NCI-H460 (cell line): ENCODE data around the gene SOAT1. TPM values are rescaled to one million over a fixed set of nuclear protein-coding genes. Genes with fewer than 3 reads are reported as not detected.

ENCODE experiments used
- DNase-seq: peaks from one replicate; pipeline ENCODE4 v3.0.0-alpha.2; 2016; ENCODE audit warnings: low read depth; ENCODE audit errors: extremely low read depth
- total RNA-seq: library from RNA; depleted of rRNA; stranded (reverse); fragments of >200 nt; shearing (Covaris generic); gene quantifications from 2 replicates; pipeline ENCODE4 v1.2.3, GENCODE V29; 2014

The SOAT1 gene
- total RNA-seq, 1 experiment from 2014 or later, result 22.8 TPM

DNA sequence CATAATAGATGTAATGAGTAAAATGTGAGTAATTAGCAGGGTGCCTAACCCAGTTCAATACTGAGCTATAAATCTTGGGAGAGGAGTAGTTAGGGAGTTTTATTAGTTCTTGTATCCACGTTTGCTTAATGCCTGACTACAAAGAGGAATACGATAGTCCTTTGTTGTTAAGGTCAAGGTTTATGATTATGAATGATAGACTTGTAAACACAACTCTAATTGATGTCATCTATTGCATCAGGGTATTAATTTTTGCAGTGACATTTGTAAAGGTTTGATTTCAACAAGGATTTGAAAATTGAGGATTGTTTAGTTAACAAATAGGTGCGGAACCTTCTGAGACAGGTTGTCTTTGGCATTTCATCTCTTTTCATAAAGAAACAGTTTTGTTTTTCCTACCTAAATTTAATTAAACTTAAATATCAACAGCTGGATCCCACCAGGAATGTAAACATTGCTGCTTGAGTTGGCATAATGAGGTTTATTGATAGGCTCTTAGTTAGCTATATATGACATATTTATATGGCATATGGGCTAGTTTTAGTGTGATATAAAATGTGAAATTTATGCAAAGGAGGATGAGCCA lies 9.7 kb downstream of the SOAT1 start:
- DNase-seq, result no peak

DNA sequence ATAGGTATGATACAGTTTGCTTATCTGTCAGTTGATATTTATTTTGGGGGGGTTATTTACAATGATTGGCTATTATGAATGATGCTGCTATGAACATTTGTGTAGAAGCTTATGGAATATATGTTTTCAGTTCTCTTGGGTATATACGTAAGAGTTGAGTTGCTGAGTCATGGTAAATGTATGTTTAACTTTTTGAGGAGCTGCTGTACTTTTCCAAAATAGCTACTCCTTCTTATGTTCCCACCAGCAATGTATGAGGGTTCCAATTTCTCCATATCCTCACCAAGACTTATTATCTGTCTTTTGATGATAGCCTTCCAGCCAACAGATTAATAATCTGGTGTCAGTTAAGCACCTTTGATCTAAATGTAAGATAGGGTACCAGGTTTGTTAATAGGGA lies 11.9 kb downstream of the SOAT1 start:
- DNase-seq, result no peak

DNA sequence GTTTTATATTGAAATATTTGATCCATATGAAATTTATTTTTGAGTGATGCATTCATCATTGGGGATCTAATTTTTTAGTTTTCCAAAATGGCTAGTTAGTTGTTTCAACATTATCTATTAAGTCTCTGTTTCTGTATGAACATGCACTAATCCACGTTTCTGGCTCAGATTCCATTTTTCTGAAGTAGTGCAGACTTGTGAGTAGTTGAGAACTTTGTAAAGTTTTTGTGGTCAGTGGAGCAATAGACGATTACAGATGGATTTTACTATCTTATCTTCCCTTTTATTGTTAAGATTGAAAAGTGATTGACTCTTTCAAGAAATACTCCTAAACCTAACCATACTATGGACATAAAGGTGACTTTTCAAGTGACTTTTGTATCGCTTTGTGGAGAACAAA lies 16.7 kb downstream of the SOAT1 start:
- DNase-seq, result no peak

DNA sequence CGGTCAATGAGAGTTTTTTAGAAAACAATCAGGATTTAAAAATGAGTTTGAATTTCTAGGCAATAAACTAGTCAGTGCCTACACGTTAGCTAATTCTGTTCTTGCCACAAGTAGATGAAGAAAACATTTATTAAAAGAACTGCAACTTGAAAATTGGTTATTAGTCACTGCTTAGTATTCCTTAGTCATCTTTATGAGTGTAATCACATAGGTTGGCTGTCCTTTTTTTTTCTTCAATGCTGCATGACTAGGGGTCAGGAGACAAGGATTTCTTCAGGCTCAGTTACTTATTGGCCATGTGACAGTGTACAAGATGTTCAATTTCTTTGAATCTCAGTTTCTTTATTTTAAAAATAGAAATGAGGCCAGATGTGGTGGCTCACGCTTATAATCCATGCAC lies 17.1 kb downstream of the SOAT1 start:
- DNase-seq, result peak; percentile 9

DNA sequence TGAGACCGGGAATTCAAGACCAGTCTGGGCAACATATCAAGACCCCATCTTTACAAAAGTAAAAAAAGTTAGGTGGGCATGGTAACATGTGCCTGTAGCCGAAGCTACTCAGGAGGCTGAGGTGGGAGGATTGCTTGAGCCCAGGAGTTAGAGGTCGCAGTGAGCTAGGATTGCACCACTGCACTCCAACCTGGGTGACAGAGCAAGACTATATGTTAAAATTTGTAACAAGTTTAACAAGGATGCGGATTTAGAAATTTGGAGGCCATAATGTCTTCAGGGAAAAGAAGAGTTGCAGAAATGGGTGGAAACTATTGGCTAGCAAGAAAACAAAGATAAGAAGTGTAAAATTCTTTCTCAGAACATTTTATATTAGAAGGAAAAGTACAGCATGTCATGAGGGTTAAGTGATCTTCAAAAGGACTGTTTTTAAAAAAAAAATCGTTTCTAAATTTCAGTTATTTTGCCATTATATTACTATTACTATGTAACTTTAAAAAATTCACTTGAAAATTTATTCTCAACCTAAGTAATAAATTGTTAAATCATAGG lies 17.6 kb downstream of the SOAT1 start:
- no peak for DNase-seq

DNA sequence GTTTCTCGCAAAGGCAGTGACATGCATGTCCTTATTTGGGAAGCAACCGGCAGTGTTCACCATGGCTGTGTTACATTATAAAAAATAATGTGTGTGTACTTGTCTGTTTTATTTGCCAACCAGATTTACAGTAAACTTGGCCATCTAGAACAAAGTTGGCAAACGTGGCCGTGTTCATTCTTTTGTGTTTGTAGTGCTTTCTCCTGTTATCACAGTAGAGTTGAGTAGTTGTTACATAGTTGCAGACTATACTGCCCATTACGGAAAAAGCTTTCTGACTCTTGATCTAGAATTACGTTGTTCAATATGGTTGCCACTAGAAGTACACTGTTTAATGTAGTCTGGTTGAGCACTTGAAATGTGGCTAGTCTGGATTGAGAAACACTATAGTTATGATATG lies 19.4 kb downstream of the SOAT1 start:
- no peak for DNase-seq

DNA sequence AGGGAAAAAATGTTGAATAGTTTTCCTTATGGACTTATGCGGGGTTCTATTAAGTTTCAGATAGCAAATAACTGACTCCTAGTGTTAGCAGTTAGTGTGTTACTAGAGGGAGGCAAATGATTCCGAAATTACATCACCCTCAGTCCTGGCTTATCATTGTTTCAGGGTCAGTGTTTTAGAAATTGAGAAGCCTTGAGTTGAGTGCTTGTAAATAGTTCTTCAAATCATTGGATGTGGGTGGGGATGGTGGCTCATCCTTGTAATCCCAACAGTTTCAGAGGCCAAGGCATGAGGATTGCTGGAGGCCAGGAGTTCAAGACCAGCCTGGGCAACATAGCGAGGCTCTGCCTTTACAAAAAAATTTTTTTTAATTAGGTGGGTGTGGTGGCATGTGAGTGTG lies 21.3 kb downstream of the SOAT1 start:
- no peak for DNase-seq

DNA sequence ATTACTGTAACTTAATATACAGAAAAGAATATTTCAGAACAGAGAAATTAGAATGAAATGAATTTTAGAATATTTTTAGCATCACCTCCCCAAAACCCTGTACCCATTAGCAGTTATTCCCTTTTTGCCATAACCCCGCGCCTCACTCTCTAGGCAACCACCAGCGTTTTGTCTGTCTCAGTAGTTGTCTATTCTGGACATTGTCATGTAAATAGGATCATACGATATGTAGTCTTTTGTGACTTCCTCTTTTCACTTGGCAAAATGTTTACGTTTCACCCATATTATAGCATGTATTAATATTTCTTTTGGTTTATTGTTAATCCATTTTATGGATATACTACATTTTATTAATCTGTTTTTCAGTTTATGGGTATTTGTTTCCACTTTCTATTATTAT lies 24.9 kb downstream of the SOAT1 start:
- no peak for DNase-seq

DNA sequence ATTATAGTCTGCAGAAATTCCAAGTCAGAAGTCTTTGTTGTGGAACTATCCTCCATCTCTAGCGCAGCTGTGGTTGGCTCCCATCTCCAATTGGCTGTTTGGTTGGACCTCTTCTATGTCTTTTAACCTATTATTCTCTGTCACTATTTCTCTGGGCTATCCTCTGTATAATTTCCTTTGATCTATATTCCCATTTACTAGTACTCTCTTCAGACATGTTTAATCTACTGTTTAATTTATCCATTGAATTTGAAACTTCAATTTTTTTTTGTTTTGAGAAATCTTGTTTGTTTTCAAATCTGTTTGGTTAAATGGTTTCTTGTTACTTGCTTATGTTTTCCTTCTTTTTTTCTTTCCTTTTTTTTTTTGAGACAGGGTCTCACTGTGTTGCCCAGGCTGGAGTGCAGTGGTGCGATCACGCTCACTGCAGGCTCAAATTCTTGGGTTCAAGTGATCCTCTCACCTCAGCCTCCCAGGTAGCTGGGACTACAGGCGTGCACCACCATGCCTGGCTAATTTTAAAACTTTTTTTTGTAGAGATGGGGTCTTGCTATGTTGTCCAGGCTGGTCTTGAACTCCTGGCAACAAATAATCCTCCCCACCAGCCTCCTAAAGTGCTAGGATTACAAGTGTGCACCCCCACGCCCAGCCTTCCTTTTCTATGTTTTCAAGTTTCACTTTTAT lies 28.1 kb downstream of the SOAT1 start:
- no peak for DNase-seq

DNA sequence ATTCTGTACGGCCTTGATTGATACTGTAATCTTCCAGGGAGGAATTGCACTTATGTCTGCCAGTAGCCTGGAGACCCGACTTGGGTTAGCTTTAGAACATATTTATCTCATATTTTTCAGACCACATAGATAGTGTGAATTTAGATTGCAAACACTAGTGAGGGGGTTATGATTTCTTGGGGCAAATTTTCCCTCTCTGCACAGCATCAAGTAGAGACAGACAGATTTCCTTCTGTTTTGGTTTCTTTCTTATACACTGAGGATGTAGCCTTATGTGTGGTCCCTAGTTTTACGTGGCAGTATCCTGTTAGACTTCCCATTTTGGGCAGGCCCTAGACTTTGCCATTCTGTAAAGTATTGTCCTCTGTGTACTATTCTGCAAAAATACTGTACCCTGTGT lies 29.0 kb downstream of the SOAT1 start:
- no peak for DNase-seq

DNA sequence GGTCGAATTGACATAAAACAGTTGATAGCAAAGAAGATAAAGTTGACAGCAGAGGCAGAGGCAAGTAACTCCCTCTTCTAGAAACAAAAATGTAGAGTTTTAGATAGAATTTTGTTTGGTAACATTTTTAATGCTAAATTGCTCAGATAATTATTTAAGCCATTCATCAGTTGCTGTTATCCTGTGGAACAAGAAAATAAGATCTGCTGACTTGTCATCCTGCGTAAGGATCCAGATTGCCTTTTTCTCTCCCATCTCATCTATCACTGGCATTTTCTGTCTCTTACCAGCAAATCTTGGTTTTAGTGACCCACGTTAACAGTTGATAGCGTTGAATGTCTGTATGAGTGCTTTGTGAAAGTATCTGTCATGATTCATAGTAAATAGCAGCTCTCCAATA lies 29.8 kb downstream of the SOAT1 start:
- no peak for DNase-seq

DNA sequence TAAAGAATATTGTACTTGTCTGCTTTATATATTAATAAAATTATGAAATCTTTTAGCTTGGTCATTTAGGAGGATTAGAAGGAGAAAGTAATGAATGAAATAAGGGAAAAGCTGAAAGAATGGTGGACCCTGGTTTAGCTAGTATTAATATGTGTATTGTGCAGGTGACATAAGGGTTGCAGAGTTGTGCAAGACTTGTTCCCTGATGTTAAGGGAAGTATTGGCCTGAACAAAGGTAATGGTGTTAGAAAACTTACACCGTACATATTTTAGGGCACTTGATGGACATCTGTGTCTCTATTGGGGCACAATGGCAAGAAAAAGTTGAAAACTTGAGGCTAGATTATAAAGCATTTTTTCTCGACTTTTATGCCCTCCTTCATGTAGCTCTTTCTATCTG lies 32.2 kb downstream of the SOAT1 start:
- DNase-seq, result no peak

DNA sequence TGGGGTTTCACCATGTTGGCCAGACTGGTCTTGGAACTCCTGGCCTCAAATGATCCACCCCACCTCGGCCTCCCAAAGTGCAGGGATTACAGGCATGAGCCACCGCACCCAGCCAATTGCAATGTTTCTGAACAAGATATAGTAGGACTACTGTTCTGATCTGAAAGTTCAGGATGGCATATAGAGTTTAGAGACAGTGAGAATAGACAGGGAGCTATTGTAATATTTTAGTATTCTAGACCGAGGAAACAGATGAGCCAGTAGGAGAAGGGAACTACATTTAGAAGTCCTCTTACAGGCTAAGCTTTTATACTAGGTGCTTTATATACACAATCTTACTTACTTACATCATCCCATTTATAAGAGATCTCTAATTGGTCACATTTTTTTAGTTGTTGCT lies 33.1 kb downstream of the SOAT1 start:
- no peak for DNase-seq

DNA sequence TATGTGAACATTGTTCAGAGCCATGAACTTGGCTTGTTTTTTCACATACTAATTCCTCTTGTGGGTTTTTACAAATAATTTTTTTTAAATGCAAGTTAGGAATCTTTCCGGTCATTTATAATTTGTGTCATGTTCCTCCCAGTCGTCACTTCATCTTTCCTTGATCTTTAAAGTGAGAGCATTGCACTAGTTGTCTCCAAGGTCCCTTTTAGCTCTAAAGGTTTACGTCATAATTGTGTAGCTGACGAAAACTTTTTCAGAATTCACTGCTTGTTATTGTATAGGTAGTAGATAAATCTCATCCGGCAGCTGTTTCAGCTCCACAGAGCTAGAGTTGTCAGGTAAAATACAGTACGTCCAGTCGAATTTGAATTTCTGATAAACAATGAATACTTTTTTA lies 33.6 kb downstream of the SOAT1 start:
- DNase-seq, result no peak

DNA sequence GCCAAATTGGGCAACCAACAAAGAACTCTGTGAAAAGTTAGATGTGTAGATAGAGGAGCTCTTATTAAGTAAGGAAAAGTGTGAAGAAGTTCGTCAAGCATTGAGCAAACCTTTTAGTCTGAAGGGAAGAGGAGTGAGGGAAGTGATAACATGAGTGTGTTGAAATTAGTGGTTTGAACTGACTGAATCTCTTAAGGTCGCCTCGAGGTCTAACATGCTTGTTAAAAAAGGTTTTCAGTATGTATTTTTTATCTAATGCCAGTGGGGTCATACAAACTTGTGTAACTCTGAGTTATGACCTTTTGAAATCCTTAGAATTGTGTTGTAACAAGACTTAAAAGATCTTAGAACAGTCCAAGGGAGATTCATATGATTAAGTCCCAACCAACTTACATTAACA lies 34.1 kb downstream of the SOAT1 start:
- DNase-seq, result no peak

DNA sequence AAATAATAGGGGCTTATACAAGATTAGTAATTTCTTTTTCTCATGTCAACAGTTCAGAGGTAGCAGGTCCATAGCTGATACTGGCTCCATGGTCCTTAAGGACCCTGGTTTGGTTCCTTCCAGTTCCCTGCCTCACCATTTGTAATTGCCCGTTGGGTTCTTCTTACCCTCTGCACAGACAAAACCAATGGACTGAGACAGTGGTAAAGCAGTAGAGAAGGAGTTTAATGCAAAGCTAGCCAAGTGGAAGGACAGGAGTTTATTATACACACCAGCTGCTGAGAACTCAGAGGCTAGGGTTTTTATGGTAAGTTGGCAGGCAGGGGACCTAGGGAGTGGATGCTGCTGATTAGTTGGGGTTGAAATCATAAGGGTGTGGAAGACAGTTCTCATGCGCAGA lies 36.3 kb downstream of the SOAT1 start:
- no peak for DNase-seq

DNA sequence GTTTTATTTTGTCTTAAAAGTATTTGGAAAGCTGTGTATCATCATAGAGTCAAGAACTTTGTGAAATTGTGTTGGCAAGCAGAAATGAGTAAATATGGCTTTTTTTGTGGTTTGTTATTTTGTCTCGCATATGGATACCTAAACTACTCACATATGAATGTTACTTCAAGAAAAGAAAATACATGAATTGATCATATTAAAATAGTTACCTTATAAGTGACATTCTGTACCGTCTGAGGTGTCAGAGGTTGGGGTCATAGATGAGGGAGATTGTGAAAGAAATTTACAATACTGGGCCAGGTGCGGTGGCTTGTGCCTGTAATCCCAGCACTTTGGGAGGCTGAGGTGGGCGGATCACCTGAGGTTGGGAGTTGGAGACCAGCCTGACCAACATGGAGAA lies 40.8 kb downstream of the SOAT1 start:
- DNase-seq, result no peak

DNA sequence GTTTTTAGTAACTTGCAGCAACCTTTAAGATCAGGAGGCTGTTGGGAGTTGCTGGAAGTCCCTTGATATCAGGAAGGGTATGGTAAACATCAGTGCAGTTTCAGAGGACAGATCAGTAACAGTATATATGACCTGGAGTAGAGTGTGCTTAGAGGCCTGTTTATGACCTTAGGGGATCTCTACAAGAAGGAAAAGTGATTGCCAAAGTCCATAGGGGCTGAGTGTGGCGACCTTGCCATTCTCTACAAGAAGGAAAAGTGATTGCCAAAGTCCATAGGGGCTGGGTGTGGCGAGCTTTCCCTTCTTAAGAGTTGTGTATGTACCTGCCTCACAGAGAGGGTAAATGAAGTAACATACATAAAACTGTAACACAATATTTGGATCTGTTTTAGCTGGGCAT lies 43.7 kb downstream of the SOAT1 start:
- DNase-seq, result no peak

DNA sequence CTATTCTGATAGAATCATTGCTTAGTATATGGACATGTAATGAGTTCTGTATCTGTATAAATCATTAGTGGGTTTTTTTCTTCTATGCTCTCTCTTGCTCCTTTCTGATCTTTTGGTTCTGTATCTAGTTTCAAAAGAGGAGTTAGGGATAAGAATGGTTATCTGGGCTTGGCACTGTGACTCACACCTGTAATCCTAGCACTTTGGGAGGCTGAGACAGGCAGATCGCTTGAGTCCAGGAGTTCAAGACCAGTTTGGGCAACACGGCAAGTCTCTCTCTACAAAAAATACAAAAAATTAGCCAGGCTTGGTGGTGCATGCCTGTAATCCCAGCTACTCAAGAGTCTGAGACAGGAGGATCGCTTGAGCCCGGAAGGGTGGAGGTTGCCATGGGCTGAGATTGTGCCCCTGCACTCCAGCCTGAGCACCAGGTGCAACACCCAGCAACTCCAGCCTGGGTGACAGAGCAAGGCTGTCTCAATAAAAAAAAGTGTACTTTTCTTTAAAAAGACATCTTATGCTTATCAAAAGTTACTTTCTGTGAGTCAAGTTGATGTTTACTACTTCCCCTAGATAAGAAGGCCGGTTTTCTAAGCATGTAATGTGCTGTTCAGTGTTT lies 44.5 kb downstream of the SOAT1 start:
- DNase-seq, result no peak

DNA sequence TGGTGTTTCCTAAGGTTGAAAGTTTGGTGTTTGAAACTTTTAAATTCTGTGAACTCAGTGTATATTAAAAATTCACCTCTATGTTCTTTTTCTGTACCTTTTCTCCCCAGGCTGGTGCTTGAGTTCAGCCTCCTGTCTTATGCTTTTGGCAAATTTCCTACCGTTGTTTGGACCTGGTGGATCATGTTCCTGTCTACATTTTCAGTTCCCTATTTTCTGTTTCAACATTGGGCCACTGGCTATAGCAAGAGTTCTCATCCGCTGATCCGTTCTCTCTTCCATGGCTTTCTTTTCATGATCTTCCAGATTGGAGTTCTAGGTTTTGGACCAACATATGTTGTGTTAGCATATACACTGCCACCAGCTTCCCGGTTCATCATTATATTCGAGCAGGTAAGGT lies 47.3 kb downstream of the SOAT1 start:
- no peak for DNase-seq

DNA sequence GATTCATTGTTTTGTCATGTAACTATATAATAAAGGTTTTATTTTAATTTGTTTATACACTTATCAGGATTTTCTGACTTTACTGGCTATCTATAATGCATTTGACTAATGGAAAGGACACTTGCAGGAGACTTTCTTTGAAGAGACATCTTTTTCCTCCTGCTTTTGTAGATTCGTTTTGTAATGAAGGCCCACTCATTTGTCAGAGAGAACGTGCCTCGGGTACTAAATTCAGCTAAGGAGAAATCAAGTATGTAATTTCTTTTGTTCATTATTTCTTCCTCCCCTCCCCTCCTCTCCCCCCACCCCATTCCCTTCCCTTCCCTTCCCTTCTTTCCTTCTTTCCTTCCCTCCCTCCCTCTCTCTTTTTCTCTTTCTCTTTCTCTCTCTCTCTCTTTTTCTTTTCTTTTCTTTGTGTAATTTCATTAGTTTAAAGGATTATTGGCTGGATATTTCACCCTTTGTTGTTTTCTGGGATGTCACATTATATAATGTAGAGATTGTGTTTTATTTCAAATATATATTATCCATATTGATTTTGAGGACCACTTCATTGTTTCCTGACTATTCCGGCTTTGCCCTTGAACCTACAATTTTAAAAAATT lies 48.4 kb downstream of the SOAT1 start:
- no peak for DNase-seq
